ENCODE data around the gene MTX1. TPM values are rescaled to one million over a fixed set of nuclear protein-coding genes. Genes with fewer than 3 reads are reported as not detected.

The MTX1 gene
- total and polyA plus RNA-seq, 2 of the 4 experiments (the other 2 are of a cell fraction), result 67.2 to 73.7 TPM

- H3K79me1 ChIP-seq (ENCODE audit: low read depth in 1 of 2, low read length in 2 of 2), result no peaks in the 10 kb centered on the region
- in situ Hi-C loops (cut with MboI; ENCODE audit: low sequenced_read_pairs), result no loop called here
- no peak overlapping the region for H4K8ac ChIP-seq (ENCODE audit: low read depth in 2 of 2, low read length in 2 of 2)
- H2AFZ ChIP-seq (replicated peaks; ENCODE audit: low read length, poor library complexity), result no peak overlapping the region
- H3K4me2 ChIP-seq (ENCODE audit: low read depth, low read length), result no peak overlapping the region
- H3K27ac ChIP-seq (ENCODE audit: insufficient read depth, low read length), result no peak overlapping the region
- H3K56ac ChIP-seq (ENCODE audit: extremely low read depth, insufficient read depth, low read length), result no peak overlapping the region
- no peaks in the 10 kb centered on the region for H3K27me3 ChIP-seq (ENCODE audit: control insufficient read depth, insufficient read depth, low read length)
- no peaks in the 10 kb centered on the region for H3K9me1 ChIP-seq (ENCODE audit: insufficient read depth, low read length)
- no peaks in the 10 kb centered on the region for H3K9me3 ChIP-seq (ENCODE audit: control insufficient read depth, insufficient read depth, low read length)
- DNase-seq (no peak), ATAC-seq (ENCODE audit: low read depth) (no peak)
- H2BK20ac ChIP-seq (ENCODE audit: low read depth, low read length), result no peak overlapping the region
- ChIA-PET POLR2A (ENCODE audit: unreplicated experiment) (no interaction called here), CTCF (no interaction called here)
- H4K20me1 ChIP-seq (ENCODE audit: insufficient read depth, low read length), result no peaks in the 10 kb centered on the region
- H3K4me3 ChIP-seq (ENCODE audit: insufficient read depth, low read depth, low read length), result no peak overlapping the region
- no peak overlapping the region for H2AK9ac ChIP-seq (replicated peaks; ENCODE audit: low read depth, low read length, poor library complexity)
- H3K4ac ChIP-seq (ENCODE audit: low read depth, low read length), result no peak overlapping the region
- no peak overlapping the region for H2BK5ac ChIP-seq (ENCODE audit: low read depth, low read length, poor library complexity, severe bottlenecking)
- H3K23ac ChIP-seq (ENCODE audit: low read depth, low read length), result no peak overlapping the region
- no peak overlapping the region for H2AK5ac ChIP-seq (ENCODE audit: low read depth, low read length)
- H2BK15ac ChIP-seq (ENCODE audit: low read depth, low read length), result no peak overlapping the region
- no peak overlapping the region for H3K14ac ChIP-seq (replicated peaks; ENCODE audit: low read depth, low read length)
- TF ChIP-seq BHLHE40 (IDR thresholded peaks at IDR 0.05; ENCODE audit: low read depth, low read length), result no peak
- no peak for TF ChIP-seq POLR2A (IDR thresholded peaks at IDR 0.05; ENCODE audit: low read depth, low read length)
- no peak for TF ChIP-seq MAFK (IDR thresholded peaks at IDR 0.05; ENCODE audit: low read depth, low read length)
- no peak for TF ChIP-seq CTCF (conservative IDR thresholded peaks at IDR 0.05; ENCODE audit: low read depth, low read length)
- no peak for TF ChIP-seq SMC3 (IDR thresholded peaks at IDR 0.05; ENCODE audit: low read depth, low read length)
- TF ChIP-seq ELK1 (IDR thresholded peaks at IDR 0.05; ENCODE audit: borderline replicate concordance, low read depth, low read length), result no peak
- TF ChIP-seq CEBPB (IDR thresholded peaks at IDR 0.05; ENCODE audit: low read depth, low read length), result no peak
- TF ChIP-seq NFE2L2 (IDR thresholded peaks at IDR 0.05; ENCODE audit: low read depth, low read length), result no peak
- intact Hi-C loops (cut with micrococcal nuclease), result no loop called here
- BruUV-seq (replicated peaks), result TSS peak; percentile 21
- 82% methylated on average over 11 of the region's 20 CpGs; no CpG with 5 or more reads in 1 of the 2 experiments for WGBS, 2 experiments (ENCODE audit: extremely low coverage in 2 of 2, insufficient read length in 1 of 2)
- no peak overlapping the region for H3K9ac ChIP-seq (ENCODE audit: low read depth, low read length)
- H4K5ac ChIP-seq (ENCODE audit: low read depth, low read length), result no peak overlapping the region
- H3K18ac ChIP-seq (ENCODE audit: low read depth, low read length), result no peak overlapping the region
- peaks cover 26% of the 10 kb centered on the region for H3K36me3 ChIP-seq (ENCODE audit: control insufficient read depth, insufficient read depth, low read length)
- no peaks in the 10 kb centered on the region for H3K4me1 ChIP-seq (ENCODE audit: control insufficient read depth, insufficient read depth, low read length)
- H4K91ac ChIP-seq (ENCODE audit: insufficient read depth, low read depth, low read length), result no peak overlapping the region
- dilution Hi-C loops (cut with HindIII; ENCODE audit: low sequenced_read_pairs, unreplicated experiment), result no loop called here
- H2BK120ac ChIP-seq (ENCODE audit: low read depth, low read length), result no peak overlapping the region
Observed at GRCh38 chr1:155183775-155184221, 24.7 kb upstream of the MTX1 start.
